K562 (cell line): ENCODE data around the gene GARIN5B. TPM values are rescaled to one million over a fixed set of nuclear protein-coding genes. Genes with fewer than 3 reads are reported as not detected.

Experiments used
- NRF1 ChIP-seq, 2 experiments: fragments of 450-650 bp; IDR thresholded peaks in 1 of 2; conservative IDR thresholded peaks in 1 of 2; 2 replicates each; pipeline ENCODE4 v1.6.1; 2014; ENCODE audit warnings: mild to moderate bottlenecking in 2 of 2
- RBM25 ChIP-seq: fragments of 200-400 bp; formaldehyde crosslinking; IDR thresholded peaks from 2 replicates; pipeline ENCODE4 v1.6.1; 2018; ENCODE audit warnings: low read length, low read depth, moderate library complexity; ENCODE audit not compliant: severe bottlenecking
- RREB1 ChIP-seq: fragments of 250-450 bp; sonication (Bioruptor Pico); IDR thresholded peaks from 2 replicates; pipeline ENCODE4 v1.4.0; 2020
- STAG1 ChIP-seq: sonication (generic); formaldehyde crosslinking; IDR thresholded peaks from 2 replicates; pipeline ENCODE4 v1.5.0; 2020; ENCODE audit warnings: missing genetic modification reagents, borderline replicate concordance
- ZBTB2 ChIP-seq: fragments of 450-650 bp; IDR thresholded peaks from 2 replicates; pipeline ENCODE4 v1.6.1; 2016; ENCODE audit warnings: antibody characterized with exemption
- ZKSCAN8 ChIP-seq: fragments of 200-800 bp; sonication (Bioruptor generic); IDR thresholded peaks from 2 replicates; pipeline ENCODE4 v1.6.1; 2016; ENCODE audit warnings: missing genetic modification characterization, missing compliant biosample characterization
- ZNF431 ChIP-seq: sonication (generic); formaldehyde crosslinking; IDR thresholded peaks from 2 replicates; pipeline ENCODE4 v1.8.0; 2022; ENCODE audit warnings: mild to moderate bottlenecking, missing genetic modification reagents
- polyA plus RNA-seq, 8 experiments: library from polyadenylated mRNA; depleted of rRNA in 4 of 8; stranded (reverse) in 5 of 8; unstranded in 3 of 8; fragments of >200 nt; fragmentation: Nextera tagmentation in 2 of 8; fragmentation: Illumina TruSeq in 1 of 8; extraction: Ambion mirVana in 2 of 8; extraction: Trizol in 1 of 8; gene quantifications; 2 replicates each; pipeline versions ENCODE4 v1.2.1 to v1.2.3, GENCODE V29; 2011 to 2014; ENCODE audit warnings: inconsistent platforms in 1 of 8, missing spikeins in 1 of 8
- total RNA-seq, 7 experiments: library from RNA; depleted of rRNA in 6 of 7; stranded (reverse); fragments of >200 nt in 6 of 7; fragmentation: Illumina TruSeq in 2 of 7; extraction: Trizol in 2 of 7; gene quantifications; 2 replicates each; pipeline versions ENCODE4 v1.2.1 to v1.2.3, GENCODE V29; 2011 to 2021; ENCODE audit warnings: low replicate concordance in 1 of 7

GARIN5B gene
- total and polyA plus RNA-seq, 9 of the 15 experiments (the other 6 are each of a cell fraction or from before 2014, with no cell fraction given) = not detected

- TF ChIP-seq ZBTB2 = no peak
- no peak for TF ChIP-seq STAG1
- TF ChIP-seq ZNF431 = no peak
- TF ChIP-seq RBM25 = no peak
- TF ChIP-seq ZKSCAN8 = no peak
- no peak for TF ChIP-seq NRF1 (conservative IDR thresholded peaks at IDR 0.05 in 1 of 2, IDR thresholded peaks at IDR 0.05 in 1 of 2)
- no peak for TF ChIP-seq RREB1 (CRISPR knock-in tag)
These were observed 27.0 kb downstream of the GARIN5B start (continued) for GRCh38 chr19:55336101-55336500.
